ENCODE measurements around the gene SYNM. TPM values are rescaled to one million over a fixed set of nuclear protein-coding genes. Genes with fewer than 3 reads are reported as not detected.

Gene SYNM
- total RNA-seq, 1 donor from 2014 or later, result 3.8 TPM

GRCh38 chr15:99163271-99164062 lies 58.6 kb downstream of the SYNM start:
- ATAC-seq (no peak), DNase-seq (ENCODE audit: low spot score) (no peak)

GRCh38 chr15:99164119-99164518 lies 59.2 kb downstream of the SYNM start:
- no peak for DNase-seq (ENCODE audit: low spot score)
- no peak for ATAC-seq

GRCh38 chr15:99165020-99165790 lies 60.3 kb downstream of the SYNM start:
- DNase-seq (ENCODE audit: low spot score) (no peak), ATAC-seq (no peak)

- ATAC-seq (no peak), DNase-seq (ENCODE audit: low spot score) (no peak)
These were observed 61.2 kb downstream of the SYNM start for GRCh38 chr15:99165956-99166689.

- DNase-seq (ENCODE audit: low spot score) (no peak), ATAC-seq (no peak)
These were observed 62.3 kb downstream of the SYNM start for GRCh38 chr15:99167201-99167600.

- DNase-seq (ENCODE audit: low spot score) (no peak), ATAC-seq (no peak)
These were observed 62.8 kb downstream of the SYNM start for GRCh38 chr15:99167640-99168039.

GRCh38 chr15:99168601-99169580 lies 64.0 kb downstream of the SYNM start:
- ATAC-seq (no peak), DNase-seq (ENCODE audit: low spot score) (no peak)

GRCh38 chr15:99169769-99170311 lies 65.0 kb downstream of the SYNM start:
- peak; percentile 63 for ATAC-seq
- DNase-seq (ENCODE audit: low spot score), result no peak

- ATAC-seq (peak; percentile 42), DNase-seq (ENCODE audit: low spot score) (no peak)
These were observed 65.7 kb downstream of the SYNM start for GRCh38 chr15:99170476-99171065.

- DNase-seq (ENCODE audit: low spot score) (no peak), ATAC-seq (no peak)
These were observed 67.3 kb downstream of the SYNM start for GRCh38 chr15:99172171-99172570.

- no peak for DNase-seq (ENCODE audit: low spot score)
- no peak for ATAC-seq
These were observed 68.1 kb downstream of the SYNM start for GRCh38 chr15:99172989-99173388.

GRCh38 chr15:99174567-99175395 lies 69.9 kb downstream of the SYNM start:
- DNase-seq (ENCODE audit: low spot score), result no peak
- ATAC-seq, result no peak

GRCh38 chr15:99176757-99177156 lies 71.9 kb downstream of the SYNM start:
- no peak for ATAC-seq
- DNase-seq (ENCODE audit: low spot score), result no peak

GRCh38 chr15:99177679-99178078 lies 72.8 kb downstream of the SYNM start:
- no peak for DNase-seq (ENCODE audit: low spot score)
- ATAC-seq, result no peak

- ATAC-seq (no peak), DNase-seq (ENCODE audit: low spot score) (no peak)
These were observed 75.4 kb downstream of the SYNM start for GRCh38 chr15:99180086-99180963.

GRCh38 chr15:99180964-99181306 lies 76.1 kb downstream of the SYNM start:
- no peak for ATAC-seq
- DNase-seq (ENCODE audit: low spot score), result no peak

GRCh38 chr15:99181545-99181971 lies 76.7 kb downstream of the SYNM start:
- ATAC-seq, result peak; percentile 12

GRCh38 chr15:99182791-99183190 lies 77.9 kb downstream of the SYNM start:
- ATAC-seq (no peak), DNase-seq (ENCODE audit: low spot score) (no peak)

More at GRCh38 chr15:99181545-99181971, 76.7 kb downstream of the SYNM start:
- DNase-seq (ENCODE audit: low spot score), result no peak

Measured in left lobe of liver (tissue), 2 donors.